GM18526 (cell line): ENCODE results near the gene CD244.

Experiments used
- POLR2A ChIP-seq: IDR thresholded peaks from 3 replicates; pipeline ENCODE4 v1.6.1; 2011; ENCODE audit not compliant: insufficient read length; ENCODE audit errors: extremely low read depth

Gene CD244

GRCh38 chr1:160882582-160882981 lies 19.9 kb upstream of the CD244 start:
- no peak for TF ChIP-seq POLR2A

GRCh38 chr1:160880216-160880615 lies 17.5 kb upstream of the CD244 start:
- TF ChIP-seq POLR2A = no peak

GRCh38 chr1:160879056-160879455 lies 16.4 kb upstream of the CD244 start:
- TF ChIP-seq POLR2A = no peak

GRCh38 chr1:160877221-160877620 lies 14.5 kb upstream of the CD244 start:
- no peak for TF ChIP-seq POLR2A

GRCh38 chr1:160876311-160876710 lies 13.6 kb upstream of the CD244 start:
- TF ChIP-seq POLR2A = no peak

- TF ChIP-seq POLR2A = no peak
Measured at GRCh38 chr1:160874935-160875334, 12.2 kb upstream of the CD244 start.

GRCh38 chr1:160868141-160868540 lies 5.5 kb upstream of the CD244 start:
- no peak for TF ChIP-seq POLR2A

- no peak for TF ChIP-seq POLR2A
Measured at GRCh38 chr1:160866695-160867260, 4.1 kb upstream of the CD244 start.

- TF ChIP-seq POLR2A = no peak
Measured at GRCh38 chr1:160866001-160866694, 3.5 kb upstream of the CD244 start.

GRCh38 chr1:160865337-160865736 lies 2.6 kb upstream of the CD244 start:
- no peak for TF ChIP-seq POLR2A

GRCh38 chr1:160864173-160864572 lies 1.5 kb upstream of the CD244 start:
- TF ChIP-seq POLR2A = no peak

- no peak for TF ChIP-seq POLR2A
Measured at GRCh38 chr1:160863774-160864131, 1.1 kb upstream of the CD244 start.

GRCh38 chr1:160863061-160863773 lies 530 bp upstream of the CD244 start:
- no peak for TF ChIP-seq POLR2A

- TF ChIP-seq POLR2A = no peak
Measured at GRCh38 chr1:160860840-160861505, 1.7 kb downstream of the CD244 start.

- TF ChIP-seq POLR2A = no peak
Measured at GRCh38 chr1:160859166-160859565, 3.5 kb downstream of the CD244 start.

- TF ChIP-seq POLR2A = no peak
Measured at GRCh38 chr1:160858507-160858906, 4.2 kb downstream of the CD244 start.

GRCh38 chr1:160858097-160858496 lies 4.6 kb downstream of the CD244 start:
- no peak for TF ChIP-seq POLR2A
